Activated T-helper 9 cell treated with anti-CD3 and anti-CD28 coated beads, Interleukin-2, amount 50 U/mL, for 16 hours (primary cell): Measurements from ENCODE around the gene CYP4A11.
"Not testable (repeated sequence)": the region's sequence is repeated elsewhere in the genome, so short reads cannot be mapped to it uniquely, and the experiment has no call there.

Experiments used
- DNase-seq: peaks from one replicate; pipeline ENCODE4 v3.0.0-alpha.2; 2020; ENCODE audit warnings: low read depth

The CYP4A11 gene

GRCh38 chr1:46910790-46911189 lies 30.5 kb downstream of the CYP4A11 start:
- no peak for DNase-seq

- no peak for DNase-seq
Measured at GRCh38 chr1:46903481-46903880, 37.8 kb downstream of the CYP4A11 start.

- no peak for DNase-seq
Measured at GRCh38 chr1:46900401-46900800, 40.9 kb downstream of the CYP4A11 start.

- not testable (repeated sequence) for DNase-seq
Measured at GRCh38 chr1:46881656-46882055, 59.6 kb downstream of the CYP4A11 start.
